CD14-positive monocyte (primary cell): ENCODE measurements around the gene FAM170B. TPM values are rescaled to one million over a fixed set of nuclear protein-coding genes. Genes with fewer than 3 reads are reported as not detected.
A peak's percentile ranks its signal among the peaks of the same experiment; 100 is the strongest.

Source experiments
- DNase-seq, 3 donors: peaks; one replicate each; pipeline ENCODE4 v3.0.0-alpha.2; 2011 to 2022
- H2AFZ ChIP-seq: 2 replicates; pipeline ENCODE4 v1.6.0; 2012; ENCODE audit warnings: mild to moderate bottlenecking, low read depth, low read length, inconsistent platforms; ENCODE audit not compliant: insufficient read depth, poor library complexity, severe bottlenecking
- H3K27ac ChIP-seq, 2 donors: 1 replicate in 1 of 2; 2 replicates in 1 of 2; pipeline ENCODE4 v1.5.1; 2012 to 2013; ENCODE audit warnings: low read length in 2 of 2, control low read depth in 1 of 2, inconsistent platforms in 1 of 2, low read depth in 1 of 2, mild to moderate bottlenecking in 1 of 2
- H3K27me3 ChIP-seq, 2 donors: one replicate each; pipeline versions ENCODE4 v1.6.0 to v1.6.1; 2011 to 2013; ENCODE audit warnings: low read length in 2 of 2; ENCODE audit not compliant: control insufficient read depth in 2 of 2, insufficient read depth in 2 of 2
- H3K36me3 ChIP-seq, 2 donors: replicated peaks in 1 of 2; 1 replicate in 1 of 2; 2 replicates in 1 of 2; pipeline versions ENCODE4 v1.5.1 to v1.6.1; 2012 to 2013; ENCODE audit warnings: low read length in 2 of 2, control low read depth in 1 of 2, inconsistent platforms in 1 of 2, mild to moderate bottlenecking in 1 of 2; ENCODE audit not compliant: insufficient read depth in 2 of 2, control insufficient read depth in 1 of 2
- H3K4me1 ChIP-seq, 2 donors: 1 replicate in 1 of 2; 2 replicates in 1 of 2; pipeline versions ENCODE4 v1.5.1 to v1.6.1; 2012 to 2013; ENCODE audit warnings: low read length in 2 of 2, control low read depth in 1 of 2, inconsistent platforms in 1 of 2, mild to moderate bottlenecking in 1 of 2, moderate library complexity in 1 of 2; ENCODE audit not compliant: insufficient read depth in 2 of 2, control insufficient read depth in 1 of 2
- H3K4me2 ChIP-seq: replicated peaks from 2 replicates; pipeline ENCODE3; 2012; ENCODE audit warnings: low read length, moderate library complexity, mild to moderate bottlenecking; ENCODE audit not compliant: poor library complexity, severe bottlenecking; ENCODE audit errors: extremely low read depth
- H3K4me3 ChIP-seq, 3 experiments: fragments of 200-600 bp in 1 of 3; sonication (generic) in 1 of 3; replicated peaks in 1 of 3; 1 replicate in 2 of 3; 2 replicates in 1 of 3; pipeline ENCODE4 v1.5.1; 2011 to 2013; ENCODE audit warnings: low read length in 3 of 3, mild to moderate bottlenecking in 3 of 3, control low read depth in 2 of 3, low read depth in 2 of 3, inconsistent platforms in 1 of 3, moderate library complexity in 1 of 3
- H3K79me2 ChIP-seq: 2 replicates; pipeline ENCODE4 v1.6.0; 2012; ENCODE audit warnings: mild to moderate bottlenecking, control low read depth, inconsistent platforms, low read length, moderate library complexity; ENCODE audit not compliant: insufficient read depth
- H3K9ac ChIP-seq: 2 replicates; pipeline ENCODE4 v1.6.0; 2017; ENCODE audit warnings: low read length, mild to moderate bottlenecking; ENCODE audit not compliant: insufficient read depth, poor library complexity, severe bottlenecking
- H3K9me3 ChIP-seq, 2 donors: replicated peaks in 1 of 2; 1 replicate in 1 of 2; 2 replicates in 1 of 2; pipeline versions ENCODE4 v1.5.1 to v1.6.1; 2012 to 2013; ENCODE audit warnings: low read length in 2 of 2, control low read depth in 1 of 2; ENCODE audit not compliant: control insufficient read depth in 1 of 2, insufficient read depth in 1 of 2
- H4K20me1 ChIP-seq: 2 replicates; pipeline ENCODE4 v1.6.0; 2012; ENCODE audit warnings: mild to moderate bottlenecking, low read length, control low read depth, moderate library complexity; ENCODE audit not compliant: insufficient read depth
- H3K27ac Mint-ChIP-seq, 7 donors: one replicate each; pipeline ENCODE4 v1.8.0; 2020; ENCODE audit warnings: mild to moderate bottlenecking in 7 of 7, mixed read lengths in 7 of 7, moderate library complexity in 6 of 7, inconsistent platforms in 2 of 7
- H3K27me3 Mint-ChIP-seq, 3 donors: one replicate each; pipeline ENCODE4 v1.8.0; 2021 to 2022; ENCODE audit warnings: low read depth in 3 of 3, mild to moderate bottlenecking in 3 of 3, mixed read lengths in 3 of 3, moderate library complexity in 3 of 3, inconsistent platforms in 1 of 3
- H3K36me3 Mint-ChIP-seq, 2 donors: one replicate each; pipeline ENCODE4 v1.8.0; 2020; ENCODE audit warnings: mixed read lengths in 2 of 2, inconsistent platforms in 1 of 2, mild to moderate bottlenecking in 1 of 2
- H3K4me1 Mint-ChIP-seq: one replicate; pipeline ENCODE4 v1.8.0; 2020; ENCODE audit warnings: mild to moderate bottlenecking, mixed read lengths
- H3K4me3 Mint-ChIP-seq, 2 donors: one replicate each; pipeline ENCODE4 v1.8.0; 2020; ENCODE audit warnings: mild to moderate bottlenecking in 2 of 2, mixed read lengths in 2 of 2, moderate library complexity in 1 of 2
- H3K9me3 Mint-ChIP-seq, 7 donors: one replicate each; pipeline ENCODE4 v1.8.0; 2020 to 2022; ENCODE audit warnings: mixed read lengths in 7 of 7, mild to moderate bottlenecking in 6 of 7, moderate library complexity in 6 of 7, inconsistent platforms in 2 of 7
- WGBS: methylation state at CpG from one replicate; pipeline ENCODE4 v1.1.5; 2013; ENCODE audit warnings: missing lambda C conversion rate; ENCODE audit not compliant: insufficient coverage; 5-methylcytosine and 5-hydroxymethylcytosine counted together
- intact Hi-C, 2 donors: fragments of 100-400 bp; cut with micrococcal nuclease; formaldehyde crosslinking; loops; one replicate each; pipeline versions ENCODE4 v1.15.0 to v1.15.1; 2023
- polyA minus RNA-seq: library from RNA; depleted of rRNA, polyadenylated mRNA; stranded (reverse); fragments of >200 nt; gene quantifications from 2 replicates; pipeline ENCODE4 v1.2.3, GENCODE V29; 2012
- polyA plus RNA-seq, 3 donors: library from polyadenylated mRNA; depleted of rRNA in 1 of 3; unstranded in 2 of 3; stranded (reverse) in 1 of 3; fragments of 300-500 nt in 2 of 3; fragments of >200 nt in 1 of 3; fragmentation: Illumina TruSeq in 2 of 3; gene quantifications; 1 replicate in 2 of 3; 2 replicates in 1 of 3; pipeline ENCODE4 v1.2.3, GENCODE V29; 2012 to 2021
- total RNA-seq, 12 experiments: library from RNA in 1 of 12; stranded (reverse) in 1 of 12; fragments of 120-200 nt in 1 of 12; gene quantifications; one replicate each; pipeline ENCODE4 v1.2.4 and lab custom pipeline; 2013 to 2026; ENCODE audit warnings: mixed read lengths in 6 of 12, inconsistent platforms in 1 of 12
- TF ChIP-seq, protein P1 (sequence below): fragments of 200-600 bp; IDR thresholded peaks from one replicate; pipeline ENCODE4 v1.8.0; 2022; ENCODE audit warnings: antibody characterized with exemption, mild to moderate bottlenecking

Gene FAM170B
- not detected for total RNA-seq (2013)
- polyA plus RNA-seq (not detected), polyA minus RNA-seq (0.16 TPM in 1 of 2 replicates, not detected in the other), total RNA-seq (lab: John Stamatoyannopoulos, UW) (0 to 0.74 (median 0.20) reads per million in 11 experiments)

DNA sequence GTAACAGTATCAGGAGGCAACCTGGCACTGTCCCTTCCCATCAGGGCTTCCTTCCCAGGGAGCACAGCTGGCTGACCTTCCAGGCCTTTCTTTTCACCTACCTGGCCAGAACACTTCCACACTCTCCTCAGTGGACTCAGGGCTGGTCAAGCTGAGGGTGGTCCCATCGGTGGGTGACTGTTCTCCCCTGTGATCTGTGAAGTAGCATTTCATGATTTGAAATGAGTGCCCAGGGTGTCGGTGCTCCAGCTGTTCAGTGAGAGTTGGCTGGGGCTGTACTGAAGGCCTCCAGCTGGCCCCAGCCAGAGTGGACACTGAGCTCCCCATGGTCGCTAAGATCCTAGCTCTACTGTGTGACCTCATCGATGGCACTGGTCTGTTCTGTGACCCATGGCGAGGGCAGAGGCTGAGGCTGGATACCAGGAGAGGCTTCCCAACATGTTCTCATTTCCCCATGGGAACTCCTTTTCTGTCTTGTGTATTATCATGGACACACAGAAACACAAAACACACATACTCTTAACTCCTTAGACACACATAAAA is at the start of gene FAM170B:
Gene FAM170B, minus strand, starts transcription at position 316 of the 543 bp plus-strand sequence. Its CDS starts 103 bp downstream, at position 213.
- Mint-ChIP-seq H3K36me3 (no peaks in the 10 kb centered on the region), H3K9me3 (peaks cover 0 to 4% (median 0%) of the 10 kb centered on the region in 7 donors), H3K27me3 (peaks cover 2 to 5% (median 4%) of the 10 kb centered on the region in 3 donors), H3K4me1 (peaks cover 23% of the 10 kb centered on the region), H3K4me3 (no peak within 1 kb of the TSS), H3K27ac (peak within 1 kb of the TSS in 1 of 7 donors; percentile 42)
- intact Hi-C loops, result no loop called here
- Histone ChIP-seq H3K4me1 (peaks cover 7 to 11% of the 10 kb centered on the region in 2 donors), H2AFZ (no peak within 1 kb of the TSS), H3K4me3 (no peak within 1 kb of the TSS), H3K36me3 (no peaks in the 10 kb centered on the region), H3K27me3 (no peaks in the 10 kb centered on the region), H3K9ac (no peak within 1 kb of the TSS), H3K27ac (no peak within 1 kb of the TSS), H3K9me3 (no peaks in the 10 kb centered on the region), H4K20me1 (no peaks in the 10 kb centered on the region), H3K79me2 (no peaks in the 10 kb centered on the region), H3K4me2 (no peak within 1 kb of the TSS)
- DNase-seq, result no peak
- 98% methylated on average over 4 of the region's 5 CpGs for WGBS
- TF ChIP-seq, protein P1, sequence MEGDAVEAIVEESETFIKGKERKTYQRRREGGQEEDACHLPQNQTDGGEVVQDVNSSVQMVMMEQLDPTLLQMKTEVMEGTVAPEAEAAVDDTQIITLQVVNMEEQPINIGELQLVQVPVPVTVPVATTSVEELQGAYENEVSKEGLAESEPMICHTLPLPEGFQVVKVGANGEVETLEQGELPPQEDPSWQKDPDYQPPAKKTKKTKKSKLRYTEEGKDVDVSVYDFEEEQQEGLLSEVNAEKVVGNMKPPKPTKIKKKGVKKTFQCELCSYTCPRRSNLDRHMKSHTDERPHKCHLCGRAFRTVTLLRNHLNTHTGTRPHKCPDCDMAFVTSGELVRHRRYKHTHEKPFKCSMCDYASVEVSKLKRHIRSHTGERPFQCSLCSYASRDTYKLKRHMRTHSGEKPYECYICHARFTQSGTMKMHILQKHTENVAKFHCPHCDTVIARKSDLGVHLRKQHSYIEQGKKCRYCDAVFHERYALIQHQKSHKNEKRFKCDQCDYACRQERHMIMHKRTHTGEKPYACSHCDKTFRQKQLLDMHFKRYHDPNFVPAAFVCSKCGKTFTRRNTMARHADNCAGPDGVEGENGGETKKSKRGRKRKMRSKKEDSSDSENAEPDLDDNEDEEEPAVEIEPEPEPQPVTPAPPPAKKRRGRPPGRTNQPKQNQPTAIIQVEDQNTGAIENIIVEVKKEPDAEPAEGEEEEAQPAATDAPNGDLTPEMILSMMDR, result no peak

DNA sequence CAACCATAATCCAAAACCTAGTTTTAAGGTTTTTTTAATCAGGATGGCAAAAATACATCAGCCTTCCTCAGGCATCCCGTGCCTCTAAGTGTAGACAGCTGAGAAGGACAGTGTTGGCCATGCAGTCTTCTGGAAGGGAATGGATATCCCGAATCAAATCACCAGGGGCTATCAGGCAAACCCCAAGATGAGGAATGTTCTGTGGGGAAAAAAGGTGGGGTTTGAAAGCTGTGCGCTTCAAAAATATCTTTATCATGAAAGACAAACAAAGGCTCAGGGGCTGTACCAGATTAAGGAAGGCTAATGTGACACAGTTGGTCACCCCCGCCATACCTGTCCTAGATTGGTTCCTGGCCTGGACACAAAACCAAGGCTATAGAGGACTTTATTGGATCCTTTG is 49.0 kb upstream of the FAM170B start:
- TF ChIP-seq, protein P1, result no peak
- H3K4me3 ChIP-seq, result no peak overlapping the region
- H3K27me3 ChIP-seq, result no peaks in the 10 kb centered on the region
- H3K27ac ChIP-seq, result no peak overlapping the region
- H3K27ac Mint-ChIP-seq, result peak overlapping the region in 3 of 7 donors; percentile 24 to 74 (median 70)
- WGBS, result 100% methylated on average over 2 of the region's 4 CpGs
- no peaks in the 10 kb centered on the region for H3K36me3 ChIP-seq
- peaks cover 0 to 5% (median 3%) of the 10 kb centered on the region in 7 donors for H3K9me3 Mint-ChIP-seq
- no peaks in the 10 kb centered on the region for H3K79me2 ChIP-seq
- H4K20me1 ChIP-seq, result no peaks in the 10 kb centered on the region
- H3K4me3 Mint-ChIP-seq, result no peak overlapping the region
- H3K36me3 Mint-ChIP-seq, result peaks cover 5 to 11% of the 10 kb centered on the region in 2 donors
- DNase-seq, result no peak
- peaks cover 0 to 4% of the 10 kb centered on the region in 2 donors for H3K9me3 ChIP-seq
- no peak overlapping the region for H3K4me2 ChIP-seq
- H3K9ac ChIP-seq, result no peak overlapping the region
- H3K4me1 Mint-ChIP-seq, result peaks cover 63% of the 10 kb centered on the region
- peaks cover 53 to 54% of the 10 kb centered on the region in 2 donors for H3K4me1 ChIP-seq
- H3K27me3 Mint-ChIP-seq, result peaks cover 0 to 2% (median 1%) of the 10 kb centered on the region in 3 donors
- intact Hi-C loops, result no loop called here
- no peak overlapping the region for H2AFZ ChIP-seq
